Measurements from ENCODE around the gene BCS1L. TPM values are rescaled to one million over a fixed set of nuclear protein-coding genes. Genes with fewer than 3 reads are reported as not detected.

BCS1L gene
- total RNA-seq, 4 donors from 2014 or later = 40.3 to 51.3 (median 42.8) TPM

- DNase-seq = no peak
- Histone ChIP-seq H3K36me3 (peaks cover 0 to 6% (median 3%) of the 10 kb centered on the region in 4 donors), H3K4me1 (no peaks in the 10 kb centered on the region), H3K27ac (no peak overlapping the region), H3K9me3 (no peaks in the 10 kb centered on the region), H3K27me3 (no peaks in the 10 kb centered on the region), H3K4me3 (no peak overlapping the region)
- 99% methylated on average over 8 of the region's 8 CpGs; no CpG with 5 or more reads in 1 of the 2 donors for WGBS, 2 donors (ENCODE audit: low coverage in 1 of 2)
- intact Hi-C loops (cut with DNase I; ENCODE audit: low total_unique reads) = no loop called here
- in situ Hi-C loops (cut with MboI; ENCODE audit: low pct_ligation_motif_present in 1 of 4, low pct_unique_long_range_greater_than_20kb in 1 of 4, low sequenced_read_pairs in 3 of 4) = no loop called here
- TF ChIP-seq POLR2AphosphoS5 (IDR thresholded peaks at IDR 0.05) = no peak
These were observed 39.4 kb downstream of the BCS1L start for GRCh38 chr2:218698885-218699284.

DNA sequence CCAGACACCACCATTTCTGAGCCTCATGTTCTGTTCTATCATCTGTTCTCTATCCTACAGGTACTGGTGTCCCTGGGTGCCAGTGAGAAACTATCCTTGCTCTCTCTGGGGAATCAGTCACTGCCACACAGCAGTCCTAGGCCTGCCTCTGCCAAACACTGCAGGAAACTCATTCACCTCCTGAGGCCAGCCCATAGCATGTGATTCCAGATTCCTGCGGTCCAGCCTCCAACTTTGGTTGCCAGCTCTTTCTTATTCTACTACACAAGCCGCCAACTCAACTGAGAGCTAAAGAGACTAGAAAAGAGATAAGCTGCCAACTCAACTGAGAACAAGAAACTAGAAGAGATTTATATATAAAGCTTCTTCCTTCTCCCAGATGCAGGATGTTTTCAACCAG, 42.3 kb downstream of the BCS1L start:
- H3K36me3 ChIP-seq = peaks cover 0 to 6% (median 0%) of the 10 kb centered on the region in 4 donors
- intact Hi-C loops (cut with DNase I; ENCODE audit: low total_unique reads) = no loop called here
- no peak overlapping the region for H3K27ac ChIP-seq
- in situ Hi-C loops (cut with MboI; ENCODE audit: low pct_ligation_motif_present in 1 of 4, low pct_unique_long_range_greater_than_20kb in 1 of 4, low sequenced_read_pairs in 3 of 4) = loop anchor here in 1 of 4 donors (25.0 kb wide), 1 partner anchor 135 kb away; the partner anchor contains the start of gene PRKAG3
- TF ChIP-seq CTCF (IDR thresholded peaks at IDR 0.05) (no peak), EP300 (IDR thresholded peaks at IDR 0.05; ENCODE audit: low read depth) (no peak), POLR2AphosphoS5 (IDR thresholded peaks at IDR 0.05) (no peak), POLR2A (IDR thresholded peaks at IDR 0.05) (no peak)
- no peaks in the 10 kb centered on the region for H3K4me1 ChIP-seq
- no peak overlapping the region for H3K4me3 ChIP-seq
- no peak for DNase-seq
- H3K9me3 ChIP-seq = no peaks in the 10 kb centered on the region
- H3K27me3 ChIP-seq = no peaks in the 10 kb centered on the region
- 92 to 100% methylated on average over 1 to 2 of the region's 2 CpGs for WGBS, 2 donors (ENCODE audit: low coverage in 1 of 2)

GRCh38 chr2:218703341-218703740, 43.9 kb downstream of the BCS1L start:
- no peak overlapping the region for H3K27ac ChIP-seq
- intact Hi-C loops (cut with DNase I; ENCODE audit: low total_unique reads) (no loop called here), in situ Hi-C loops (cut with MboI; ENCODE audit: low pct_ligation_motif_present in 1 of 4, low pct_unique_long_range_greater_than_20kb in 1 of 4, low sequenced_read_pairs in 3 of 4) (loop anchor here in 1 of 4 donors (25.0 kb wide), 1 partner anchor 134 kb away; the partner anchor contains the start of gene PRKAG3)
- TF ChIP-seq CTCF (IDR thresholded peaks at IDR 0.05) (no peak), EP300 (IDR thresholded peaks at IDR 0.05; ENCODE audit: low read depth) (no peak), POLR2A (IDR thresholded peaks at IDR 0.05) (no peak), POLR2AphosphoS5 (IDR thresholded peaks at IDR 0.05) (no peak)
- no peak for DNase-seq
- 92% methylated on average over 4 of the region's 4 CpGs for WGBS, 2 donors (ENCODE audit: low coverage in 1 of 2)
- H3K27me3 ChIP-seq = no peaks in the 10 kb centered on the region
- H3K36me3 ChIP-seq = peaks cover 0 to 6% (median 0%) of the 10 kb centered on the region in 4 donors
- no peaks in the 10 kb centered on the region for H3K9me3 ChIP-seq
- H3K4me1 ChIP-seq = no peaks in the 10 kb centered on the region
- no peak overlapping the region for H3K4me3 ChIP-seq

- no peaks in the 10 kb centered on the region for H3K27me3 ChIP-seq
- H3K9me3 ChIP-seq = no peaks in the 10 kb centered on the region
- intact Hi-C loops (cut with DNase I; ENCODE audit: low total_unique reads) (no loop called here), in situ Hi-C loops (cut with MboI; ENCODE audit: low pct_ligation_motif_present in 1 of 4, low pct_unique_long_range_greater_than_20kb in 1 of 4, low sequenced_read_pairs in 3 of 4) (loop anchor here in 1 of 4 donors (25.0 kb wide), 1 partner anchor 129 kb away; the partner anchor contains the start of gene PRKAG3)
- no peak overlapping the region for H3K27ac ChIP-seq
- H3K4me3 ChIP-seq = no peak overlapping the region
- H3K36me3 ChIP-seq = no peaks in the 10 kb centered on the region
- peaks cover 0 to 19% (median 11%) of the 10 kb centered on the region in 4 donors for H3K4me1 ChIP-seq
- DNase-seq = no peak
- WGBS, 2 donors (ENCODE audit: low coverage in 1 of 2) = 52 to 83% methylated on average over 4 of the region's 4 CpGs
- TF ChIP-seq POLR2A (IDR thresholded peaks at IDR 0.05) = no peak
- TF ChIP-seq POLR2AphosphoS5 (IDR thresholded peaks at IDR 0.05) = no peak
- TF ChIP-seq CTCF (IDR thresholded peaks at IDR 0.05) = no peak
- TF ChIP-seq EP300 (IDR thresholded peaks at IDR 0.05; ENCODE audit: low read depth) = no peak
These were observed 48.6 kb downstream of the BCS1L start for GRCh38 chr2:218708086-218708485.

DNA sequence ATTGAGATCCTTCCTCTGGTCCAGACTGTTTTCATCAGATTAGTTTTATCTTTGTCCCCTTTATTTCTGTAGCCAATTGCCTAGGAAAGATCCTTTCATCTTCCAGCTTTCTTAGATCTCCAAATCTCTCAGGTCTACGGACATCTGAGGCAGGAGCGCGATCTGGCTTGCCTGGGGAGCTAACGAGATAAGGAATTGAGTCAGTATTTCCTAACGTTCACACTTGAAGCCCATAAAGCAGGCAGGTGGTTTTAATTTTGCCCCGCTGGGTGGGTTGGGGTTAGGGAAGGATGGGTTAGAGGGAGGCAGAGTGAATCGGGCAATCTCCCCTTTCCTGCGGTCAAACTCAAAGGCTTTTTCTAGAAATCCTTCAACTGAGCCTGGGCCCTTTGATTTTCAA, 50.4 kb downstream of the BCS1L start:
- DNase-seq = no peak
- no peak overlapping the region for H3K4me3 ChIP-seq

More for the DNA sequence above, 50.4 kb downstream of the BCS1L start:
- intact Hi-C loops (cut with DNase I; ENCODE audit: low total_unique reads) (loop anchor here (5.0 kb wide), 1 partner anchor 758 kb away; no protein-coding TSS in a partner anchor), in situ Hi-C loops (cut with MboI; ENCODE audit: low pct_ligation_motif_present in 1 of 4, low pct_unique_long_range_greater_than_20kb in 1 of 4, low sequenced_read_pairs in 3 of 4) (loop anchor here in 1 of 4 donors (25.0 kb wide), 1 partner anchor 127 kb away; the partner anchor contains the start of gene PRKAG3)
- no peaks in the 10 kb centered on the region for H3K36me3 ChIP-seq
- WGBS, 2 donors (ENCODE audit: low coverage in 1 of 2) = 88 to 95% methylated on average over 4 to 8 of the region's 8 CpGs
- H3K27me3 ChIP-seq = no peaks in the 10 kb centered on the region
- peaks cover 0 to 19% (median 11%) of the 10 kb centered on the region in 4 donors for H3K4me1 ChIP-seq
- TF ChIP-seq CTCF (IDR thresholded peaks at IDR 0.05) (no peak), EP300 (IDR thresholded peaks at IDR 0.05; ENCODE audit: low read depth) (no peak), POLR2A (IDR thresholded peaks at IDR 0.05) (no peak), POLR2AphosphoS5 (IDR thresholded peaks at IDR 0.05) (no peak)
- no peaks in the 10 kb centered on the region for H3K9me3 ChIP-seq
- H3K27ac ChIP-seq = no peak overlapping the region
